Keratinocyte (primary cell): Measurements from ENCODE around the gene IRF9.

Source experiments
- CTCF ChIP-seq, 3 experiments: IDR thresholded peaks in 1 of 3; conservative IDR thresholded peaks in 1 of 3; optimal IDR thresholded peaks in 1 of 3; 2 replicates in 2 of 3; 3 replicates in 1 of 3; pipeline versions ENCODE3 to v1.5.1; 2011; ENCODE audit warnings: low read length in 3 of 3, mild to moderate bottlenecking in 3 of 3, moderate library complexity in 2 of 3, control low read depth in 1 of 3, inconsistent platforms in 1 of 3; ENCODE audit not compliant: insufficient read depth in 2 of 3; ENCODE audit errors: extremely low read depth in 1 of 3
- EZH2 ChIP-seq: IDR thresholded peaks from one replicate; pipeline ENCODE4 v1.6.1; 2012; ENCODE audit warnings: inconsistent platforms, mild to moderate bottlenecking, low read length, moderate library complexity

GRCh38 chr14:24160850-24161804, at the start of gene IRF9:
- TF ChIP-seq EZH2, result no peak
- TF ChIP-seq CTCF (optimal IDR thresholded peaks at IDR 0.05 in 1 of 3, IDR thresholded peaks at IDR 0.05 in 1 of 3, conservative IDR thresholded peaks at IDR 0.05 in 1 of 3; ENCODE audit: extremely low read depth in 1 of 3, insufficient read depth in 2 of 3, low read length in 3 of 3), result peak; percentile 89 to 98 (median 97)
